Globus pallidus (tissue), 1 donor: ENCODE measurements around the gene PRTN3.
"Not testable (repeated sequence)": the region's sequence is repeated elsewhere in the genome, so short reads cannot be mapped to it uniquely, and the experiment has no call there.

Experiments used
- DNase-seq: peaks from one replicate; pipeline ENCODE4 v3.0.0-alpha.2; 2015; ENCODE audit warnings: low spot score

PRTN3 gene

GRCh38 chr19:867301-867793 lies 26.5 kb downstream of the PRTN3 start:
- DNase-seq = no peak

- DNase-seq = no peak
Observed at GRCh38 chr19:867855-868457, 27.2 kb downstream of the PRTN3 start.

- no peak for DNase-seq
Observed at GRCh38 chr19:868458-869244, 27.9 kb downstream of the PRTN3 start.

- no peak for DNase-seq
Observed at GRCh38 chr19:869245-870177, 28.7 kb downstream of the PRTN3 start.

GRCh38 chr19:870314-870713 lies 29.5 kb downstream of the PRTN3 start:
- DNase-seq = no peak

GRCh38 chr19:870963-871401 lies 30.2 kb downstream of the PRTN3 start:
- DNase-seq = no peak

- no peak for DNase-seq
Observed at GRCh38 chr19:871446-872265, 30.9 kb downstream of the PRTN3 start.

DNA sequence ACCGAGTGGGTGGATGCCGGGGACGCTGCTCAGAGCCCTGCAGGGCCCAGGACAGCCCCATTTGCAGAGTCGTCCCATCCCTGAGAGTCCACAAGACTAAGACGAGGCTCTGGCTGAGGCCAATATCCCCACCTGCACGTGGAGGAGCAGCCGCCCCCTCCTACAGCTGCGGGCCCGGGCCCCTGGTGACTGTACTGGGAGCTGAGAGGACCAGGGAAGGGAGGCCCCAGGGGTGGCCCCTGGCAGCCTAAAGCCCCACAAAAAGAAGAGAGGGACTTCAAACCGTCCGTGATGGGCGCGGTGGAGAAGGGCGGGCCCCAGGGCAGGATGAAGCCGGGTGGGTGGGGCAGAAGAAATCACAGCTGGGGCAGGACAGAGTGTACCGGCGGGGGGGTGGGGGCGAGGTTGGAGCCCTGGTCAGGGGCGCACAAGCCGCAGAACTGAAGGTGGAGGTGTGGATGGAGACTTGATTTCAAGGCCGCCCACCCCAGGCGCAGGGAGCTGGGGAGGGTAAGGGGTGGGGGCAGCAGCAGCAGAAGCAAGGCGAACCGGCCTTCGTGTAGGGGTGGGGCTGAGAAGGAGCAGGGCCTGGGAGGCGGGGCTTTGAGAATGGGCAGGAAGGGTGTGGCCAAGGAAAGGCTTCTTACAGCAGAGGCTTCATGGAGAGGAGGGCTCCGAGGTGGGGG lies 31.6 kb downstream of the PRTN3 start:
- no peak for DNase-seq

- no peak for DNase-seq
Observed at GRCh38 chr19:873084-873483, 32.3 kb downstream of the PRTN3 start.

DNA sequence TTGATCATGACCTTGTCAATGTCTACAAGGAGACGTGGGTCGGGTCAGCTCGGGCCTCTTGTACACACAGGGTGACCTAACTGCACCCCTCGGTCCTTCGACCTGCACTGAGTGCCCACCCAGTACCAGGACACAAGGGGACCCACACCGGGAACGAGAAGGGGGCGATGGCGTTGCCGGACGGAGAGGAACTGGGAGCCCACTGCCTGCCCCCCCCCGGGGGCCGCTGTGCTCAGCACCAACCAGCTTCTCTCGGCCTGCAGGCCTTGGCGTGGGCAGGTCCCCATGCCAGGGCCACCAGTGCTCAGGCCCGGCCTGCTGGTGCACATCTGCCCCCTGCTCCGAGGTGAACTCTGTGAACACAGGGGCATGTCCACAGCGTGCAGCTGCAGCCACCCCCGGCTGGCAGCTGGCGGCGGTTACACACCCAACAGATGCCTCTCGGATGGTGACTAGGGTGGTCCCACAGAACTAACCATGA lies 32.8 kb downstream of the PRTN3 start:
- DNase-seq = no peak

- no peak for DNase-seq
Observed at GRCh38 chr19:875265-875879, 34.6 kb downstream of the PRTN3 start.

GRCh38 chr19:876089-876488 lies 35.3 kb downstream of the PRTN3 start:
- no peak for DNase-seq

DNA sequence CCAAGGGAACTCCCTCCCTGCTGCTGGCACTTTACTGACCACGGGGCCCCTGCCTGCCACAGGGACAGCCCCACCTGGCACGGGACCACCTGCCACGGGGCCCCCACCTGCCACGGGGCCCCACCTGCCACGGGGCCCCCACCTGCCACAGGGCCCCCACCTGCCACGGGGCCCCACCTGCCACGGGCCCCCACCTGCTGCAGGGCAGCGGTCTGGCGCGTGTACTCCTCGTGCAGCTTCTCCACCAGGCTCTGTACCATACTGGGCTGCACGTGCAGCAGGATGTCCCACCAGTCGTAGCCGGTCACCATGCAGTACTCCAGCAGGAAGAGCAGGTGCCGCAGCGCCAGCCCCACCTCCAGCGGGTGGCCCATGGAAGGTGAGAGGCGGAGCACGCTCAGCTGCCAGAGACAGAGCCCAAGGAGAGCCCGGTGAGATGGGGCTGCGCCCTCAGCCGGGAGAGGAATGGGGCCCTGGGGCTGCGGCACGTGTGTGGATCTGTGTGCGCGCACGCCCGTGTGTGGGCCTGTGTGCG lies 36.0 kb downstream of the PRTN3 start:
- DNase-seq = no peak

DNA sequence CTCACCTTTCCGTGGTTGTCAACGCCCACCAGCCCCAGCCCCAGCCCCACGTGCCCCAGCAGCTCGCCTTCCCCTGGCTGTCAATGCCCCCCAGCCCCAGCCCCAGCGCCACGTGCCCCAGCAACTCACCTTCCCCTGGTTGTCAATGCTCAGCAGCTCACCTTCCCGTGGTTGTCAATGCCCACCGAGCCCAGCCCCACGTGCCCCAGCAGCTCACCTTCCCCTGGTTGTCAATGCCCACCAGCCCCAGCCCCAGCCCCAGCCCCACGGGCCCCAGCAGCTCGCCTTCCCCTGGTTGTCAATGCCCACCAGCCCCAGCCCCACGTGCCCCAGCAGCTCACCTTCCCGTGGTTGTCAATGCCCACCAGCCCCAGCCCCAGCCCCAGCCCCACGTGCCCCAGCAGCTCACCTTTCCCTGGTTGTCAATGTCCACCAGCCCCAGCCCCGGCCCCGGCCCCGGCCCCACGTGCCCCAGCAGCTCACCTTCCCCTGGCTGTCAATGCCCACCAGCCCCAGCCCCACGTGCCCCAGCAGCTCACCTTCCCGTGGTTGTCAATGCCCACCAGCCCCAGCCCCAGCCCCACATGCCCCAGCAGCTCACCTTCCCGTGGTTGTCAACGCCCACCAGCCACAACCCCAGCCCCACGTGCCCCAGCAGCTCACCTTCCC lies 37.3 kb downstream of the PRTN3 start:
- not testable (repeated sequence) for DNase-seq

- DNase-seq = not testable (repeated sequence)
Observed at GRCh38 chr19:878751-879561, 38.2 kb downstream of the PRTN3 start.

- no peak for DNase-seq
Observed at GRCh38 chr19:879711-880438, 39.1 kb downstream of the PRTN3 start.

- DNase-seq = no peak
Observed at GRCh38 chr19:881385-882071, 40.7 kb downstream of the PRTN3 start.
